Testis (tissue), 3 donors: Measurements from ENCODE around the gene CAPN7. TPM values are rescaled to one million over a fixed set of nuclear protein-coding genes. Genes with fewer than 3 reads are reported as not detected.
A peak's percentile ranks its signal among the peaks of the same experiment; 100 is the strongest.

Experiments
- DNase-seq: peaks from one replicate; pipeline ENCODE4 v3.0.0-alpha.2; 2019
- H3K27ac ChIP-seq, 2 donors: fragments of 200-600 bp; sonication (generic); one replicate each; pipeline ENCODE4 v1.5.1; 2019
- H3K27me3 ChIP-seq: fragments of 200-600 bp; sonication (generic); one replicate; pipeline ENCODE4 v1.5.1; 2019
- H3K36me3 ChIP-seq: fragments of 200-600 bp; sonication (generic); one replicate; pipeline ENCODE4 v1.5.1; 2017; ENCODE audit warnings: low read depth; ENCODE audit errors: missing control alignments
- H3K4me1 ChIP-seq: fragments of 200-600 bp; sonication (generic); one replicate; pipeline ENCODE4 v1.5.1; 2019
- H3K4me3 ChIP-seq, 2 donors: fragments of 200-600 bp; sonication (generic); one replicate each; pipeline ENCODE4 v1.5.1; 2017 to 2019
- H3K9me3 ChIP-seq: fragments of 200-600 bp; sonication (generic); one replicate; pipeline ENCODE4 v1.5.1; 2017
- POLR2A ChIP-seq: fragments of 450-650 bp; IDR thresholded peaks from one replicate; pipeline ENCODE4 v1.6.1; 2017; ENCODE audit warnings: antibody characterized with exemption, mild to moderate bottlenecking, moderate library complexity
- WGBS, 2 donors: methylation state at CpG; one replicate each; pipeline ENCODE4 v1.1.5; 2018; 5-methylcytosine and 5-hydroxymethylcytosine counted together
- intact Hi-C: fragments of 100-400 bp; cut with DNase I; formaldehyde crosslinking; loops from one replicate; pipeline ENCODE4 v1.15.1; 2023; ENCODE audit warnings: low total_unique reads
- polyA plus RNA-seq: library from polyadenylated mRNA; stranded (reverse); fragments of 350-450 nt; fragmentation: Illumina TruSeq; extraction: RNeasy Lipid Tissue Mini Kit (QIAGEN cat#74804); gene quantifications from one replicate; pipeline ENCODE4 v1.2.3, GENCODE V29; 2014; ENCODE audit warnings: low read depth, low replicate concordance; ENCODE audit not compliant: insufficient read depth
- total RNA-seq, 2 donors: library from RNA; depleted of rRNA; stranded (reverse); fragments of >200 nt; gene quantifications; one replicate each; pipeline ENCODE4 v1.2.3, GENCODE V29; 2016
- TF ChIP-seq, protein P1 (sequence below), 3 experiments: fragments of 450-650 bp in 2 of 3; fragments of 200-600 bp in 1 of 3; sonication (generic) in 1 of 3; IDR thresholded peaks; one replicate each; pipeline ENCODE4 v1.5.1; 2016 to 2019; ENCODE audit warnings: antibody characterized with exemption in 3 of 3, mild to moderate bottlenecking in 2 of 3, moderate library complexity in 1 of 3

CAPN7 gene
- total and polyA plus RNA-seq, 3 donors from 2014 or later, result 31.0 to 94.7 (median 79.3) TPM

DNA sequence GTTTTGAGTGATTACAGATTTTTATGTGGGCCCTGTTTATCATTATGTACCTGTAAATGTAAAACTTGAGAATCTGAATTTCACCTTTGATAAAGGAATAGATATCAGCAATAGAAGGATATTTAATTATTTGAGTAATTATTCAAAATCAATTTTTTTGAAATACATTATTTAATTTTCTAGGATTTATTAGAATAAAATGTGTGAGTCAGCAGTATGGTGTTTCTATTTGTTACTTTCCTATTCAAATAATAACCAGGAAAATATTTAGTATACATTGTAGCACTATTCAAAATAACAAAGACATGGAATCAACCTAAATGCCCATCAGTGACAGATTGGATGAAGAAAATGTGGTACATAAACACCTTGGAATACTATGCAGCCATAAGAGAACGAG, 22.1 kb downstream of the CAPN7 start:
- 82 to 100% methylated on average over 1 of the region's 1 CpG for WGBS, 2 donors
- Histone ChIP-seq H3K36me3 (no peaks in the 10 kb centered on the region), H3K4me3 (no peak overlapping the region), H3K9me3 (no peaks in the 10 kb centered on the region), H3K27ac (no peak overlapping the region), H3K4me1 (no peaks in the 10 kb centered on the region), H3K27me3 (no peaks in the 10 kb centered on the region)
- intact Hi-C loops, result no loop called here
- DNase-seq, result no peak
- TF ChIP-seq POLR2A, result no peak
- TF ChIP-seq, protein P1, sequence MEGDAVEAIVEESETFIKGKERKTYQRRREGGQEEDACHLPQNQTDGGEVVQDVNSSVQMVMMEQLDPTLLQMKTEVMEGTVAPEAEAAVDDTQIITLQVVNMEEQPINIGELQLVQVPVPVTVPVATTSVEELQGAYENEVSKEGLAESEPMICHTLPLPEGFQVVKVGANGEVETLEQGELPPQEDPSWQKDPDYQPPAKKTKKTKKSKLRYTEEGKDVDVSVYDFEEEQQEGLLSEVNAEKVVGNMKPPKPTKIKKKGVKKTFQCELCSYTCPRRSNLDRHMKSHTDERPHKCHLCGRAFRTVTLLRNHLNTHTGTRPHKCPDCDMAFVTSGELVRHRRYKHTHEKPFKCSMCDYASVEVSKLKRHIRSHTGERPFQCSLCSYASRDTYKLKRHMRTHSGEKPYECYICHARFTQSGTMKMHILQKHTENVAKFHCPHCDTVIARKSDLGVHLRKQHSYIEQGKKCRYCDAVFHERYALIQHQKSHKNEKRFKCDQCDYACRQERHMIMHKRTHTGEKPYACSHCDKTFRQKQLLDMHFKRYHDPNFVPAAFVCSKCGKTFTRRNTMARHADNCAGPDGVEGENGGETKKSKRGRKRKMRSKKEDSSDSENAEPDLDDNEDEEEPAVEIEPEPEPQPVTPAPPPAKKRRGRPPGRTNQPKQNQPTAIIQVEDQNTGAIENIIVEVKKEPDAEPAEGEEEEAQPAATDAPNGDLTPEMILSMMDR (IDR thresholded peaks at IDR 0.05), result no peak

DNA sequence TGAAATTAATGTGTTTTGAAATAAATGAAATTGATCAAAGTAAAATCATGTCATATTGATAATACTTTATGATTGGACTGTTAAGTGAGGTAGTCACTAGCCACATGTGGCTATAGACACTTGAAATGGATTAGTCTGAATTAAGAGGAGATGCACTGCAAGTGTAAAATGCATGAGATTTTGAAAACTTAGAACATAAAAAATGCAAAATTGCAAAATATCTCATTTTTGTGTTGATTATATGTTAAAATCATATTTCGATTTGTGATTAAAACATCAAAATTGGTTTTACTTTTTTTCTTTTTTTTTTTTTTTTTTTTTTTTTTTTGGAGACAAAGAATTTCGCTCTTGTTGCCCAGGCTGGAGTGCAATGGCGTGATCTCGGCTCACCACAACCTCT, 23.2 kb downstream of the CAPN7 start:
- H3K36me3 ChIP-seq, result no peaks in the 10 kb centered on the region
- no peak overlapping the region for H3K27ac ChIP-seq
- DNase-seq, result no peak
- H3K4me3 ChIP-seq, result no peak overlapping the region
- no peak for TF ChIP-seq POLR2A
- TF ChIP-seq, protein P1 (IDR thresholded peaks at IDR 0.05), result no peak
- no peaks in the 10 kb centered on the region for H3K27me3 ChIP-seq
- WGBS, 2 donors, result 92 to 97% methylated on average over 4 of the region's 4 CpGs
- H3K9me3 ChIP-seq, result no peaks in the 10 kb centered on the region
- H3K4me1 ChIP-seq, result no peaks in the 10 kb centered on the region
- intact Hi-C loops, result no loop called here

DNA sequence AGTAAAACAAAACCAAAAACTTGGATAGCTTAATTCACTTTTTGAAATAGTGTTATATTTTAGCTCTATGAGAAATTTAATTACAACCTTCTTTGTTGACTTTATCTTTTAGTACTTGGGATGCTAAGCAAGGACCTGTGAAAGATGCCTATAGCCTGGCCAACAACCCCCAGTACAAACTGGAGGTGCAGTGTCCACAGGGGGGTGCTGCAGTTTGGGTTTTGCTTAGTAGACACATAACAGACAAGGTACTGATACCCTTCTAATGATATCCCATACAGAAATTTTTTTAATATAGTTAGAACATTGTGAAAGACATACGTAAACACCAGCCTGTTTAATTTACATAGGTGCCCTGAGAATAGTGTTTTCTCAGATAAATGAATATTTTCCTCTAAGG, 35.3 kb downstream of the CAPN7 start:
- no peak overlapping the region for H3K27ac ChIP-seq
- no peaks in the 10 kb centered on the region for H3K4me1 ChIP-seq
- TF ChIP-seq POLR2A, result no peak
- TF ChIP-seq, protein P1 (IDR thresholded peaks at IDR 0.05), result peak; percentile 25 to 44 (median 26)
- H3K4me3 ChIP-seq, result no peak overlapping the region
- 92 to 93% methylated on average over 1 of the region's 1 CpG for WGBS, 2 donors
- intact Hi-C loops, result no loop called here
- no peaks in the 10 kb centered on the region for H3K9me3 ChIP-seq
- no peaks in the 10 kb centered on the region for H3K36me3 ChIP-seq
- DNase-seq, result peak; percentile 49
- no peaks in the 10 kb centered on the region for H3K27me3 ChIP-seq

GRCh38 chr3:15243822-15244482, 37.9 kb downstream of the CAPN7 start:
- Histone ChIP-seq H3K27me3 (no peaks in the 10 kb centered on the region), H3K4me1 (no peaks in the 10 kb centered on the region), H3K4me3 (no peak overlapping the region), H3K36me3 (no peaks in the 10 kb centered on the region), H3K27ac (no peak overlapping the region), H3K9me3 (no peaks in the 10 kb centered on the region)
- TF ChIP-seq, protein P1 (IDR thresholded peaks at IDR 0.05), result no peak
- TF ChIP-seq POLR2A, result no peak
- DNase-seq, result no peak
- WGBS, 2 donors, result 76 to 77% methylated on average over 5 of the region's 5 CpGs
- intact Hi-C loops, result no loop called here

GRCh38 chr3:15246186-15246585, 40.1 kb downstream of the CAPN7 start:
- no peak for TF ChIP-seq POLR2A
- TF ChIP-seq, protein P1 (IDR thresholded peaks at IDR 0.05), result no peak
- no peak overlapping the region for H3K4me3 ChIP-seq
- 92% methylated on average over 2 of the region's 2 CpGs for WGBS, 2 donors
- intact Hi-C loops, result no loop called here
- no peaks in the 10 kb centered on the region for H3K4me1 ChIP-seq
- H3K36me3 ChIP-seq, result no peaks in the 10 kb centered on the region
- H3K27ac ChIP-seq, result no peak overlapping the region
- DNase-seq, result no peak
- no peaks in the 10 kb centered on the region for H3K9me3 ChIP-seq
- H3K27me3 ChIP-seq, result no peaks in the 10 kb centered on the region
